Activated CD8-positive, alpha-beta memory T cell treated with anti-CD3 and anti-CD28 coated beads, Interleukin-2, amount 10 ng/mL, durations not matched to agents 7 days and 5 days (primary cell): ENCODE data around the gene NBPF12. TPM values are rescaled to one million over a fixed set of nuclear protein-coding genes. Genes with fewer than 3 reads are reported as not detected.
"Not testable (repeated sequence)": the region's sequence is repeated elsewhere in the genome, so short reads cannot be mapped to it uniquely, and the experiment has no call there.

Experiments used
- ATAC-seq: fragments of 150-1000 bp; cut with Tn5 transposase; one replicate; pipeline ENCODE4 v1.10.0; 2021; ENCODE audit warnings: moderate library complexity
- CTCF ChIA-PET: fragments of 350-600 bp; sonication (Branson Sonifier 250); formaldehyde crosslinking; loops from one replicate; lab custom pipeline; 2021; ENCODE audit warnings: antibody characterized with exemption; lab: Charles Lee
- DNase-seq: peaks from one replicate; pipeline ENCODE4 v3.0.0-alpha.2; 2020
- H3K27ac Mint-ChIP-seq: one replicate; pipeline ENCODE4 v1.8.0; 2021; ENCODE audit warnings: mild to moderate bottlenecking, mixed read lengths
- H3K27me3 Mint-ChIP-seq: one replicate; pipeline ENCODE4 v1.8.0; 2021; ENCODE audit warnings: mixed read lengths
- H3K36me3 Mint-ChIP-seq: one replicate; pipeline ENCODE4 v1.8.0; 2021; ENCODE audit warnings: mild to moderate bottlenecking, mixed read lengths
- H3K4me1 Mint-ChIP-seq: one replicate; pipeline ENCODE4 v1.8.0; 2021; ENCODE audit warnings: mixed read lengths
- H3K4me3 Mint-ChIP-seq: one replicate; pipeline ENCODE4 v1.8.0; 2021; ENCODE audit warnings: mild to moderate bottlenecking, moderate library complexity, mixed read lengths
- H3K9me3 Mint-ChIP-seq: one replicate; pipeline ENCODE4 v1.8.0; 2022; ENCODE audit warnings: low read depth, mixed read lengths
- total RNA-seq, 2 experiments: library from RNA; stranded (reverse); gene quantifications; one replicate each; pipeline ENCODE4 v1.2.3, GENCODE V29; 2021

Gene NBPF12
- total RNA-seq, 2 experiments from 2014 or later, result 15.6 to 16.2 TPM

- H3K4me3 Mint-ChIP-seq, H3K27ac Mint-ChIP-seq, ATAC-seq, CTCF ChIA-PET, H3K36me3 Mint-ChIP-seq, H3K4me1 Mint-ChIP-seq, H3K9me3 Mint-ChIP-seq, DNase-seq: not testable (repeated sequence)
- peaks cover 39% of the 10 kb centered on the region for H3K27me3 Mint-ChIP-seq
These were observed 92.0 kb downstream of the NBPF12 start for GRCh38 chr1:147030066-147030653.

DNA sequence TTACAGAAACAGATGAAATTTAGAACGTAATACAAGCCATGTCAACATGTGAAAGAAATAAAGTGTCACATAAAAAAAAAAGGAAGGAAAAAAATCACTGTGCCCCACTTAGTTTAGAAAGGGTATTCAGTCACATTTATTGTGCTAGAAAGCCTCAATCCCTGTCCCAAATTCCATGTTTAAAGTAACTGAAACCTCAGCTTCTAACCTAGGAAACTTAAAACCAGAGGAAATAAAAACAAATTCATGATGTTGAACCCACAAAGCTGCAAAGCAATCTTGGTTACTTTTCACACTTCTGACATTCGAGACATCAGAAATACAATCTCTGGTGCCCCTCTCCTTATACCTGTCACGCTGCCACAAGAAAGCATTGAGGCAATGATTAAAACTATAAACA lies 101.8 kb downstream of the NBPF12 start:
- CTCF ChIA-PET, result no interaction called here
- no peak overlapping the region for H3K27ac Mint-ChIP-seq
- H3K4me1 Mint-ChIP-seq, result no peaks in the 10 kb centered on the region
- no peak for ATAC-seq
- no peak overlapping the region for H3K4me3 Mint-ChIP-seq
- peaks cover 1% of the 10 kb centered on the region for H3K36me3 Mint-ChIP-seq
- no peak for DNase-seq
- H3K27me3 Mint-ChIP-seq, result peaks cover 26% of the 10 kb centered on the region
- no peaks in the 10 kb centered on the region for H3K9me3 Mint-ChIP-seq

DNA sequence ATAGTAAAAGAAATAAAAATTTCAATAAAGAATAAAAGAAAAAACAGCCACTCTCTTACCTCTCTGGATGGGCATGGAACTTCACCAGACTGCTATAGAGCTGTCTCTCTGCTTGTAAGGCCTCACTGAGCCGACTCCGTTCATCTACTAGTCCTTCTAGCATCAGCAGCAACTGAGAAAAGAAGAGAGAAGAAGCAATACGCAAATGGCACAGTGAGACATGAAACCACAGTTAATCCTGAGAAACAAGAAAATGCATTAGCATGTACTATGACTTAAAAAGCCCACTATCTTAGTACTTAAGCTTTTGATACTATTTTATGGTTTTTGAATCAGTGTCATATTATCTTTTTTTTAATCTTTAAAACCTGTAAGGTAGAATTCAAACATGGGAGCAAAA lies 104.8 kb downstream of the NBPF12 start:
- DNase-seq, H3K36me3 Mint-ChIP-seq, H3K9me3 Mint-ChIP-seq, ATAC-seq, H3K27ac Mint-ChIP-seq, CTCF ChIA-PET, H3K4me3 Mint-ChIP-seq: not testable (repeated sequence)
- H3K27me3 Mint-ChIP-seq, result peaks cover 19% of the 10 kb centered on the region
- H3K4me1 Mint-ChIP-seq, result peaks cover 17% of the 10 kb centered on the region

DNA sequence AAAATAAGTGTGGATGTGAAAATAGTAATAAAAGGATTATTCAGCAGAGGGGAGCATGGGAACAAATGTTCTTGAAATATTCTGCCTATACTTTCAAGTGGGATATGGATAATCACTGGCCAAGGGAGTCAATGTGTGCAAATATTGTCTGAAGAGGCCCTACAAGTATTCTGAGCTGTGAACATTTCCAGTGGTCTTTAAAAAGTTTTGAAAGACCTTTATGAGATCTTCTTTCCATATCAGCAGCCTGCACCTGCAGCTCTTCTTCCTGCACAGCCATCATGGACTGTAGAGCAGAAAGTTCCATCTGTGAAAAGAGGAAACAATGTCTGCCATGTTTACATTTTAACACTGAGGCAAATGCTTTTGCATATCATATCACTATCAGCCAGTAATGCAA lies 106.4 kb downstream of the NBPF12 start:
- H3K27ac Mint-ChIP-seq, result not testable (repeated sequence)
- peaks cover 19% of the 10 kb centered on the region for H3K27me3 Mint-ChIP-seq

More for the DNA sequence above, 106.4 kb downstream of the NBPF12 start:
- ATAC-seq, H3K4me3 Mint-ChIP-seq, H3K36me3 Mint-ChIP-seq, H3K9me3 Mint-ChIP-seq, DNase-seq: not testable (repeated sequence)
- H3K4me1 Mint-ChIP-seq, result peaks cover 20% of the 10 kb centered on the region
- CTCF ChIA-PET, result interaction anchor here (1.1 kb wide), 1 partner anchor 11 kb away, joined by 3 read pairs; no protein-coding TSS in a partner anchor

Other genes with a start within 250 kb of the NBPF12 start
- gene PRKAB2, start 234.1 kb downstream of the NBPF12 start, total RNA-seq, result 10 to 100 TPM; 10.2 to 10.8 TPM